NCI-H510A treated with DMSO at 0.1 percent for 48 hours (cell line): ENCODE data around the gene SOX8.

Experiments
- DNase-seq: peaks from one replicate; lab custom pipeline; 2025; lab: John Stamatoyannopoulos, UW

The SOX8 gene

DNA sequence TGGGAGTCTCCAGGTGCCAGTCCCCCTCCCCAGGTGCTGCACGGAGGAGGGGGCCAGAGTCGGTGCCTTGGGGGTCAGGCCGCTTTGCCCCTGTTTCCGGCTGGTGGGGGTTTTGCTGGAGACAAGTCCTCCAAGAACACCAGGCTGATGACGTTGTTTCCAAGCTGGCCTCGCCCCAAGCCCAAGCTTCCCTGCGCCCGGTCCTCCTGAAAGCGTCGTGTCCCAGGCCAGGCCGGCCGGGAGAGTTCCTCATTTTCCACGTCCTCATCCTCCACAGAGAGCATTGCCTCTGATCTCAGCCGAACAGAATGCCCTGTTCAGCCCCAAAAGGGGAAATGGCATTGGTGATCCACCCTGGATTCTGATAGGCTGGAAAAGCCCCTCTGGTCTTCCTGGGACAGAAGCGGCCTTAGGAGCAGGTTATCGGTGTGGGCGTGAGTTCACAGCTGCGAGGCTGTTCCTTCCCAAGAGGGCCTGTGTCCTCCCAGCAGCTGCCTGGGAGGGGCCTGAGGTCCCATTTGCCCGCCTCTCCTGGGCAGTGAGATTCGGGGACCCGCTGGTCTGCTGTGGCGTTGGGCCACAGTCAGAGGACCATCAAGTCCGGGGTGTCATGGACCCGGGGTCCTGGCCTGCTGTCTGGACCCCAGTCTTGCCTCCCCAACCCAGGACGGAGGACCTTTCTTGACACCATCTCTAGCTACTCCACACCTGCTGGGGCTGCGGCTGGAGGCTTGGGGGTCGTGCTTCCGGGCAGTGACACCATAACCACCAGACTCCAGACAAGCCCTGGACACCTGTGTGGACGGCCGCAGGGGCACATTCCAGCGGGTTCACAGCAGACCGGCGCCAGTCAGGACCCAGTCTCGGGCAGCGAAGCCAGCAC lies 7.1 kb downstream of the SOX8 start:
- DNase-seq: no peak

DNA sequence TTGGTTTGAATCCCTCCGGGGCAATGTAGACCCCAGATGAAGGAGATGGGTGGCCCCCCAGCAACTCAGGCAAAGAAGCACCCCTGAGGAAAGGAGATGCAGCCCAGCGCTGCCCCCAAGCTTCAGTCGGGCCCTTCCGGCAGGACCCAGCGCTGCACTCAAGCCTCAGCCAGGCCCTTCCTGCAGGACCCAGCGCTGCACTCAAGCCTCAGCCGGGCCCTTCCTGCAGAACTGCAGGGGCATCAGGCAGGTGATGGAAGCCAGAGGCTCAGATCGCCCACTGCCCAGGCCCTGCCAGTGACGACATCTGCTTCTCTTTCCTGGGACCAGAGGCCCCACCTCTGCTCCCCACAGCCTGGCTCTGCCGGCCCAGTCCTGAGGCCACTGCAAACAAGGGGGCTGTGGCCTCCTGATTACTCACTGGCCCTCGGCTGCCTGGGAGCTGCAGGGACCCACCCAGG lies 7.8 kb downstream of the SOX8 start:
- DNase-seq: no peak

DNA sequence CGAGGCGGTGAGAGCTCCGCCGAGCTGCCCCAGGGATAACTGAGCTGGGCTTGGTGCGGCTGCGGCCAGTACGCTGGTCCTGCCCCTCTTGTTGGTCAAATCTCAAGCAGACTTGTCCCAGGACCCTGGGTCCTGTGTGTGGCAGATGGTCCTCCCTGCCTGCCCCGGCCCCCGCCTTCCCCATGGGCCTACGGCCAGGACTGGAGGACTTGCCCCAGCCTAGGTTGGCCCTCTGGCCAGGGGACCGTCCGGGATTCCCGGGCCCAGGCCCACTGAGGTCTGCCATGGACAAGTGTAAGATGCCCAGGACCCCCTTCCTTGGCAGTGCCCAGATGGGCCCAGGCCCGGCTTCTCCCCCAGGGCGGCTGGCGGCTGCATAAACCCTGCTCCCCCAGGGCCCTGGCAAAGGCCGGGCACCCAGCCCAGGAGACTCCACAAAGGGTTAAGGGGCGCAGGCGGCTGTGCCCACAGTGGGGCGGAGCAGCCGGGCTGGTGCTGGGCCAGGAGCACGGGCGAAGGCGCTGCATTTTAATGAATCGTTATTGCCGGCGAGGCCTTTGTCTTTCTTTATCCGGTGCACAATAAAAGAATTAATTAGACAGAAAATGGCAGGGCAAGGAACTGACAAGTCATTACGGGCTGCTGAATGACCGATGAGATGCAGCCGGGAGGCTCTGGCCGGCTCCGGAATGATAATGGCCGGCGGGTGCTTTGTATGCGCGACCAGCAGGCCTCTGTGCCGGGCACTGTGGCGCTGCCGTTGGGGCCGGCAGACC lies 9.1 kb downstream of the SOX8 start:
- DNase-seq: no peak

DNA sequence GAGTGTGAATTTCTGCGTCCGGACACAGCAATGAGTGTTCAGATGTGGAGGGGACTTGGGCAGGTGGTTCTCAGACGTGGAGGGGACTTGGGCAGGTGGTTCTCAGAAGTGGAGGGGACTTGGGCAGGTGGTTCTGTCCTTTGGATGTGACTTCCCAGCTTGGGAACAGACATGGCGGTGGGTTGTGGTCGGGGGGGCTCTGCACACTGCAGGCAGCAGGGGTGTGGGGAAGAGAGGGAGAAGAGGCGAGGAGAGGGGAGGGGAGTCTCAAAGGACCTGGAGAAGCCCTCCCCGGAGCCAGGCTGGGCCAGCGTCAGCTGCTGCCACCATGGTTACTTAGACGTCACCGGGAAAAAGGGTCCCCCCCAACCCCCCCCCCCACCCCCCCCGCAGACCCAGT lies 9.8 kb downstream of the SOX8 start:
- no peak for DNase-seq

DNA sequence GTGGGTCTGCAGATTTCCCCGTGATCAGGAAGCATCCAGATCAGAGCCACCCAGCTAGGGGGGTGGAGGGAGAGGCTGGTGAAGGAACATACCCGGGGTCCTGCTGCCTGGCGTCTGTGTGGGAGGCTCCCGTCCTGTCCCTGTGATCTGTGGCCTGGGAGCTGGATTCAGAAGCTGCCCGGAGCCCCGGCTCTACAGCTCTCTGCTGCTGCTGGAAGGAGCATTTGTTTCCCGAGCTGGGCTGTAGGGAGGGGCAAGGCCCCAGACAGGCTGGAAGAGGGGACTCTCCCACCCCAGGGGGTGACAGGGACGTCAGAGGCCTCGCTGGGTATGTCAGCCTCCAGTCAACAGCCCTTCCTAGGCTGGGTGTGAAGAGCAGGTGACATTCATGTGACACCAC lies 10.2 kb downstream of the SOX8 start:
- no peak for DNase-seq

DNA sequence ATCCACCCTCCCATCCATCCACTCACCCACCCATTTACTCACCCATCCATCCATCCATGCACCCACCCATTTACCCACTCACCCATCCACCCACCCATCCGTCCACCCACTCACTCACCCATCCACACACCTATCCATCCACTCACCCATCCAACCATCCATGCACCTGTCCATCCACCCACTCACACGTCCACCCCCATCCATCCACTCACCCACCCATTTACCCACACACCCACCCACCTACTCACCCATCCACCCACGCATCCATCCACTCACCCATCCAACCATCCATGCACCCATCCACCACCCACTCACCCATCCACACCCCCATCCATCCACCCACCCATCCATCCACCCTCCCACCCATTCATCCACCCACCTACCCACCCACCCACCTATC lies 12.2 kb downstream of the SOX8 start:
- no peak for DNase-seq

DNA sequence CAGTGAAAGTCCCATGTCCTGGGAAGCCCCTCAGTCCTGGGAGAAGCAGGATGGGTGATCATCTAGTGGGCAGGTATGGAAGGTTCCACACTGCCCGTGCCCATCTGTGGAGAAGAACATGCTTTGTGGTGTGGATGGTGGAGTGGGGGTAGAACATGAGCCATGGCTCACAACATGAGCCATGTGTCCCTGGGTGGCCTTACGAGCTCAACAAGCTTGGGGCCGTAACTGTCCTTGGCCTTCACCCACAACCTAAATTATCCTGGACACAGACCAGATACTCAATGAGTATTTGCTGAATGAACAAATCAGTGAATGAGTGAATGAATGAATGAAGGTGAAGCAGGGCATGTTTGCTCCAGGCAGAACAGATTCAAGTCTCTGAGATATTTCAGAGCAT lies 13.5 kb downstream of the SOX8 start:
- no peak for DNase-seq

DNA sequence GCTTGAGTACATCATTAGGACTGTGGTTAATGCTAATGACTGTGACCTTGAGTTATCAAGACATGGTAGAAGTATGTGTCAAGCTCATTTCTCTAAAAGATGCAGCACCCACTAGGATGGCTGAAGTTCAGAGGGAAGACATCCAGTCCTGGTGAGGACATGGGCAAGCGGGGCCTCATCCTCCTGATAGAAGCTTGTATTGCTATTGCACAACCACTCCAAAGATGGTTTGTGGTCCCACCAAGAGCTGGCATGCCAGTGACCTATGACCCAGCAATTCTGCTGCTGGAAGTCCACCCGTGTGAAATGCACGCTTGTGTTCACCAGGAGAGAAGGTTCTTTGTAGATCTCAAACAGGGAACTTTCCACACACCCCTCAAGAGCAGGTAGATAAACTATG lies 14.2 kb downstream of the SOX8 start:
- no peak for DNase-seq

DNA sequence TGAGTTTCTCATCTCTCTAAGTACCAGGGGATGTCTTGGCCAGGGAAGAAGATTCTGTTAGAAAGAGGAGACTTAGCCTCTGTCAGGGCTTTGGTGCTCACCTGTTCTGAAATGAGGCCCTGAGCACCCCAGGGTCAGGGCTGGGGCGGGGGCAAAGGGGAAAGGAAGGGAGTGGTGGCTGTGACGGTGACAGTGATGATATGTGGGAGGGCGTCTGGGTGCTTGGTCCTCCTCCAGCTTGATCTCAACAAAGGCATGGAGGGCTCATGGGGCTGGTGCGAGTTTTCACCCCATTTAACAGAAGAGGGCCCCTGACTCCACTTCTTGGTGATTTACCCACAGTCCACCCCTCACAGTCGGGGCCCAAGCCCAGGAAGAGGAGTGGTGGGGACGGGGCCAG lies 15.1 kb downstream of the SOX8 start:
- no peak for DNase-seq

DNA sequence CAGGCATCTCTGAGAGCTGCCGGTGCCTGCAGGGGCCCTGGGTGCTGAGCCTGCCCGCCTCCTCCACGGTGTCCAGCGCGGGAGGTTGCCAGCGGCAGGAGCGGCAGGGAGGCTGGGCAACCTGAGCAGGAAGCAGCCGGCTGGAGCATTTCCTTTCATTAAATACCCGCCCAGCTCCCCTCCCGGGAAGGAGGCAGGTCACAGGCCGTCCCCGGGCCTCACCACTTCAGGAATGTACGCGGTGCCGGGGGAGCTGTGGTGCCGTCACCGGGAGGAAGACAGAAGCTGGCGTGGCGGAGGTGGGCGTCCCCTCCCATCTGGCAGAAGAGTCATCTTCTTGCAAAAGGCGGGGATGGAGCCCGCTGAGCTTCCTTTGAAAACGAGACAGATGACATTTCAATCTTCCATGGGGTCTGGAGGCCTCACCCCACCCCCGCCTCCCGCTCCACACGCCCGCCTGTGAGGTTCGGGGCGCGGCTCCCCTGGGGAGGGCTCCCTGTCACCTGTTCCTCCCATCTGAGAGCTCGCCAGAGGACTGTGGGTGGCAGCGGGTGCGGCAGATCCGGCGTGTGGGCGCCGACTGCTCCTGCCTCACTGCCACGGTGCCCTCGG lies 16.0 kb downstream of the SOX8 start:
- DNase-seq: no peak

DNA sequence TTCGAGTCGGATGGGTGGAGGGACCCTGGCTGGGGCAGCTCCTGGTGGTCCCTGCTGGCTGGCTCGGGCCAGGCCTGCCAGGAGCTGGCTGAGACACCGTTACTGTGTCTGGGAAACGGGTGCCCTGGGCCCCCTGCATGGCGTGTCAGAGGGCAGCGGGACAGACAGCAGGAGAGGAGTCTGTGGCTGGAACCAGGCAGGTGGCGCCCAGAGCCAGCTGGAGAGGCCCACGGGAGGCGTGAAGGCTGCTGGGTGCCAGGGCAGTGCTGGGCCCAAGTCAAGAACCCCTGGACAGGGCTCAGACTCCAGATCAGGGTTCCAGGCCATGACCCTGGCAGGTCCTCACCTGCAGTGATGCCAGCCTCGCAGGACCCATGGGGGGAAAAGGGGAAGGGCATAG lies 16.6 kb downstream of the SOX8 start:
- no peak for DNase-seq

DNA sequence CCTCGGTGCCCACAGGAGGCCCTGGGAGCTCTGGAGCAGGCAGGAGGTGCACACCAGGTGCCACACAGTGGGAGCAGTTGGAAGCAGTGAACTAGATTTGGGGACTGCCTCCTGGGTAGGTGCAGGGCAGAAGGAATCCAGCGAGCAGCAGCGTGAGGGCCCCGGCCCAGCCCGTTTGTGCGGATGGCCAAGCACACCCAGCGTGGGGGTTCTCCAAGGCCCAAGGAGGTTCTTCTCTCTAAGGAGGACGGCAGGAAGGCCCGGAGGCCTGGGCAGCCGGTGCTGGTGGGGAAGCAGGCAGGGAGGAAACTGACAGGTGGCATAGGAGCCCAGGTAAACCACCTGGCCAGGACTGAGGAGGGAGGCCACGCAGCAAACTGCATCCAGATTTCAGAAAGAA lies 17.0 kb downstream of the SOX8 start:
- DNase-seq: no peak

DNA sequence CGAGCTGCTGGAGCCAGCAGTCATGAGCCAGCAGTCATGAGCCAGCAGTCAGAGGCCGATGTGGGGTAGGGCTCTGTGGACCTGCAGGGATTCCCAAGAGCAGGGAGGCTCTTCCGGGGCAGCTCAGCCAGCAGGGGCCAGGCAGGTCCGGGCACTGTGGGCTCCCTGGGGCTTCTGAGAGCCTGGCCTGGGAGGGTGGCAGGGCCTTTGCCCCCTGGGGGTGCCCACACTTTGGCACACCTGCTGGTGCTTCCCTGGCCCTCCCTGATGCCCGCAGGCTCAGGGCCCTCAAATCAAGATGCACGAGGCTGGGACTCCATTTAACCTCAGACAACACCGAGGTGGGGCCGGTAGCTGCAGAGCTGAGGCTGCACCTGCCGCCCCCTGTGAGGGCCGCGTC lies 18.1 kb downstream of the SOX8 start:
- no peak for DNase-seq

DNA sequence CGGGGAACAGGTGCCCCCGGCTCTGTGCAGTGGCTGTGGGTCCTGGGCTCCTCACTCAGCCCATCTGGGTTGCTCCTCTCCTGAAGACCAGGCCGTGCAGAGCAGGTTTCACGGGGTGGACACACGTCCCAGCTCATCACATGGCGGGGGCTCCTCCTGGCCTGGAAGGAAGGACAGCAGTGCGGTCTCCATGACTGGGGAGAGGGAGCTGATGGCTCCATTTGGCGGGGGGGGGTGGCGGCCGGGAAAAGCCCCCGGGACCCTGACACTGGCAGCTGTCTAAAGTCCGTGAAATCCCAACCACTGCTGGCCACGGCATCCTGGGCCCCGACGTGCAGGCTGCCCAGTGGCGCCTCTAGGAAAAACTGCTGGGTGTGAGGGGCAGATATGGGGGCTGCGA lies 19.0 kb downstream of the SOX8 start:
- no peak for DNase-seq

DNA sequence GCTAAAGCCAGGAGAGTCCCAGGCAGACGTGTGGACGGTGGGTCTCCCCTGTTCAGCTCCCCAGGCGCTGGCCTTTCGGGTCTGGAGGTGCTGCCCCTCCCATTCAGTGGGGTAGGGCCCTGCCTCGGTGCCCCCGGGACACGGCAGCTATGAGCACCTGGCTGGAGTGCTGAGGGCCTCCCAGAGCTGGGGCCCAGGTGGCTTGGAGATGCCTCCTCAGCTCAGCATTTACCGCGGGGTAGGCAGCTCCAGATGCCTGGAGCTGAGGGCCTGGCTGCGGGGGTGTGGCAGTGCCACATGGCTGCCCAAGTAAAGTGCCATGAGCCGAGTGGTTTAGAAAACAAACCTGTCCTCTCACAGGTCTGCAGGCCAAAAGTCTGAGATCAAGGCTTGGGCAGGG lies 19.5 kb downstream of the SOX8 start:
- no peak for DNase-seq

DNA sequence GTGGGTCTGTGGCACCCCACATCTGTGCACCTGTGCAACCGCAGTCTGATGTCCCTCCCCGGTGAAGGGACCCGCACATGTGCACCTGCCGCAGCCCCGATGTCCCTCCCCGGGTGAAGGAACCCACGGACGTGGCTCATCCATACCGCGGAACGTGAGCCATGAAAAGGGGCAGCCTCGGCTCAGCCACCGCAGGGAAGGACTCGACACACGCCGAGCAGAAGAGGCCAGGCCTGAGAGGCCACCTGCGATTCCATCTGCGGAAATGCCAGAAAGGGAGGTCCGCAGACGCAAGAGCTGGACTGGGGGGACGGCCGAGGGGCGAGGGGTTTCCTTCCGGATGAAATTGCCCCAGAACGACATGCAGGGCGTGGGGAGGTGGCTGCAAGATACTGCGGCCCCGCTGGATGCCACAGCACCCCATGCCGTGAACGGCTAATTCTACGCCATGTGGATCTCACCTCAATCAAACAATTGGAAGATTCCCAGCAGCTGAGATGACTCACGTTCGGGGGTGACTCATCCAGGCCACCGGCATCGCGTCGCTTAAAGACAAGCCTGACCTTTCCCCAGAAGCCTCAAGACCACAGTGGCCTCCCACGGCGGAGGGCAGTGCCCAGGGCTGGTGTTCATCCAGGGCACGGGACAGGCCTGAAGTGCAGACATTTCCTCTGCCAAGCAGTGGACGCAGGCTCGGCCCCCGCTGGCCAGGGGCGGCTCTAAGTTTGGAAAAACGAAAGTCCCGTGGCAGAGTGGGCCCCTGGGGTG lies 21.0 kb downstream of the SOX8 start:
- DNase-seq: no peak

DNA sequence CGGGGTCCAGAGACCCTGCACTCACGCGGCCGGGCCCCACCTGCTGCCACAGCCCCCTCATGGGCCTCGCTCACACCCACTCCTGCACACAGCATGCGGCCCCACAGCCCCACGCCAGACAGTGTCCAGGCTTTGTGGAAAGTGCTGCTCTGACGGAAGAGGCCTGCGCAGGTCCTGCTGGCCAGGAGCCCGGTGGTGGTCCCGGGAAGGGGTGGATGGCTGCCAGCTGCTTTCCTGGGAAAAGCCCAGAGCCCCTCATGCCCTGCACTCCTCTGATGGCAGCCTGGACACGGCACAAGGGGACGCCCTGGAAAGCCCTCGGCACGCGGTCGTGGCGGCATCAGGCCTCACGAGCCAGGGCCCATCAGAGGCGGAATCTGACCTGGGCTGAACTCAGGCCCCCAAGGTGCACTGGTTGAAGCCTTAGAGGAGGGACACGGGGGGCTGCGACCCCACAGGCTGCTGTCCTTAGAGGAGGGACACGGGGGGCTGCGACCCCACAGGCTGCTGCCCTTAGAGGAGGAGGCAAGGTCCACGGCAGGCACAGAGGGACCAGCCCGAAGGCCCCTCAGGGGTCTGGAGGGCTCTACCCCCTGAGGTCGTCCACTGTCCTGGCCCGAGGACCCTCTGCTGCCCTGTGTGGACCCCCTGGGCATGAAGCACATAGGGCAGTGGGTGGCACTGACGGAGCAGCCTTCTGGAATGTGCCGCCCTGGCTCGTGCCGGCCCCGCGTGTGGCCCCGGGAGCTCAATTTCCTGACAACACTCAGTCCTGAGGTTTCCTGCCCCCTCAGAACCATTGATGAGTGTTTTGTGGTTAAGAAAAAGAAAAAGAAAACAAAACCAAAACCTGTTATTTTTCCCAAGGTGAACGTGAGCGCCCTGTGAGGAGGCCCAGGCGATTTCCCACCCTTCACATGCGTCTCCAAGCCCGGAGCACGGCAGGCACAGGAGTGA lies 22.1 kb downstream of the SOX8 start:
- no peak for DNase-seq

DNA sequence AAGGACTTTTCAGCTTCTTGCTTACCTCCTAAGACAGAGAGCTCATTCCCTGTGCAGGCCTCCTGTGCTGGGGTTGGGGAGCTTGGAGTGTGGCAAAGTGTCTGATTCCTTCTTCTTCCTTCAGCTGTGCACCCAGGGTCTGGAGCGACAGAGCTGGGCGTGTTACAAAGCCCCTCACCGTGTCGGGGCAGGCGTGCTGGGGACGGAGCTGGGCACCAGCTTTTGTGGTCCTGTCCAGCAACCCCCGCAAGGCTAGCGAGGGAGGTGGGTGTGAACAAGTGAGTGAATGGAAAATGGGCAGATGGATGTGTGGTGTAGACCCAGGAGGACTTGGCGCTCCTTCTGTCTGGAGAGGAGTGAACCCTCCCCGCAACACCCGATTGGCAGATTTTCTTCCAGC lies 23.7 kb downstream of the SOX8 start:
- DNase-seq: no peak

DNA sequence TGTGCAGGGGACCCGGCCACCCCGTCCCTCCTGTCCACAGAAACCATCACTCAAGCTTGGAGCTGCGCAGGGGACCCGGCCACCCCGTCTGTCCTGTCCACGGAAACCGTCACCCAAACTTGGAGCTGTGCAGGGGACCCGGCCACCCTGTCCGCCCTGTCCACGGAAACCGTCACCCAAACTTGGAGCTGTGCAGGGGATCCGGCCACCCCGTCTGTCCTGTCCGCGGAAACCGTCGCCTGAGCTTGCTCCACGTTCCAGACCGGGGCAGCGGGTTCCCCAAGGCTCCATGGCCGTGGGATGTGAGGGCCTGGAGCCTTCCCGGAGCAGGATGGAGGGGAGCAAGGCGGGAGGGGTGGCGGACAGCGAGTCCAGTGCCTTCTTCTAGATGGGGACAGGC lies 25.2 kb downstream of the SOX8 start:
- DNase-seq: no peak

DNA sequence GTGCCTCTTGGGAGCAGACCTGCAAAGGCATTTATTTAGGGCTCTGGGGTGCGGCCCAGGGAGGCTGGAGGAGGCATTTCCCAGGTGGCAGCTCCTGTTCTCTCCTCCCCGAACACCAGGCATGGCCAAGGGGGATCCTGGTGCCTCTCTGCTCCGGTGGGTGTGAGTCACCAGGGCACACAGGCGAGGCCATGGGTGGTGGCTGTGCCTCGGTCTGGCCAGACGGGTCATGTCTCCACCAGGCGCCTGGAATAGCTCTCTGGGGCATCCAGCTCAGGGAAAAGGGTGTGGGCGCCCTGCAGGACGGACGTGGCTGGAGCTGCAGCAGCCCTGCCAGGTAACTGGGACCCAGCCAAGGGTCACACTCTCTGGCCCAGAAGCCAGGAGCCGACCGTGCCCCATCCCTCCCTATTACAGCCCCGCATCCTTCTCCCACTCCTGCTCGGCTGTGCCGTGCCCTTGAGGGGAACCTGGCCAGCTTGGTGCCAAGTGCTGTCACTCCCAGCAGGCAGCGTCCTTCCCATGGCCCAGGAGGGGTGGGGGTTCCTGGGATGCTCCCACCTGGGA lies 25.8 kb downstream of the SOX8 start:
- DNase-seq: no peak

DNA sequence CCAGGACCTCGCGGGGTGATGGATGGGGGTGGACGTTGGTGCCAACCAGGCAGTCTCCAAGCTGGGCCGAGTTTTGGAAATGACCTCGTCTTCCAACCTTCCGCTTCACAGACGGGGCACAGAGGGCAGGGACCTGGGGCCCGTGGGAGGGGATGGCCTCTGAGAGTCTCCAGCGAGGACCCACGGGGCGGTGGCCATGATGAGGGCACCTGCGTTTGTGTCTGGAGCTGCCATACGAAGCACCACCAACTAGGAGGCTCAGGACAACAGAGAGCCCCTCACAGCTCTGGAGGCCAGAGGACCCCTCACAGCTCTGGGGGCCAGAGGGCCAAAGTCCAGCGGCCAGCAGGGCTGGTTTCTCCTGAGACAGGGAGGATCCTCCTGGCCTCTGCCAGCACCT lies 26.5 kb downstream of the SOX8 start:
- DNase-seq: no peak
